Measurements from ENCODE around the gene ABCA7.

- no peak for TF ChIP-seq CTCF (IDR thresholded peaks at IDR 0.05)
- no peak for TF ChIP-seq POLR2A (IDR thresholded peaks at IDR 0.05)
- TF ChIP-seq POLR2AphosphoS5 (IDR thresholded peaks at IDR 0.05): no peak
Measured at GRCh38 chr19:1009041-1009980, 30.6 kb upstream of the ABCA7 start.
